ENCODE results near the gene IL1R2.
"Not testable (repeated sequence)": the region's sequence is repeated elsewhere in the genome, so short reads cannot be mapped to it uniquely, and the experiment has no call there.

The IL1R2 gene

DNA sequence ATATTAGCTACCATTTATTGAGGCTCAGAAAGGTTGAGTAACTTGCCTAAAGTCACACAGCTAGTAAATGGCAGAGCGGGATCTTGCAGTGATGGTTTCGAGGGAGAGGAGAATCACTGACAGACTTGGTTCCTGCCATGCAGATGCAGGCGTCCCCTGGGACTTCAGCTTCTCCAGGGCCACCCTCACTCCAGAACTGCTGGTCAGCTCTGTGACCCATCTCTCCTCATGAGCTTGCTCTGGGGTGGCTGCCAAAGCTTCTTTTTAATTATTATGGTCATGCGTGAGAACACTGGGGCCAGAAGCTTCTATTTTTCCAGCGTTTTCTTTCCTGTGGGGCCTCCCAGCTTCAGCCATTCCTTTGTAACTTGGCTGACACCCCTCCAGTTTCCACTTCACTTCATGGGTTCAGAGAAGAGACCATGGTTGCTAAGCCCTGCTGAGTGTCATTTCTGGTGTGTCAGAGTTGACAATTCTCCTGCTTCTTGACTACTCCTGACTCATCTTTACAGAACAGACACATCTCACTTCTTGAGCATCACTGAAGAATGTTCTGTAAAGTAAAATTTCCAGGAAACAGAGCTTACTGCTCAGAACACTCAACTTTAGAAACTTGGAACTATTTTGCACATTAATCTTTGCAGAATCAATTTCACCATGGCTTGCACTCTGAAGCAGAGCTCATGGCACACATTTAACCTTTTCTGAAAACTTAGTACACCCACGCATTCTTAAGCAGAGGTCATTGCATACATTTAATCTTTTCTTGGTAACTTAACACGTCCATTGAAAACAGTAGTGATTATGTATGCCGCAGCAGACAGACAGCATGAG is 70.4 kb downstream of the IL1R2 start:
- DNase-seq (ENCODE audit: low read depth), result peak; percentile 86

DNA sequence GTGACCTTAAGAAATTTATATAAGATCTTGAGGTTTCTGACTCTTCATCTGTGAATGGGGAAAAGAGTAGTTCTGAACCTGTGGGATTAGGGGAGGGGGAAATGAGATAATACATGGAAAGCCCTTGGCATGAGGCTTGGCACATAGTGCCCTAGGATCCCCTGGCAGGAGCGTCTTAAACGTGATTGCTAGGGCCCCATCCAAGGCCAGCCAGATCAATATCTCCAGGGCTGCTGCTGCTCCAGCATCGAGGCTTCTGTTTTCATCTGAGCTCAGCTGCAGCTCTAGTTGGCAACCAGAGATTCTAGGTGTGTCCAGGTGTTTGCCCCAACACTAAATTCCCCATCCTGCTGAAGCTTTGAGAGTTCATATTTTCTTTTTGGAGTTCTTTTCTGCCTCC is 71.0 kb downstream of the IL1R2 start:
- DNase-seq (ENCODE audit: low read depth), result no peak

- peak; percentile 91 for DNase-seq (ENCODE audit: low read depth)
These were observed 71.7 kb downstream of the IL1R2 start for GRCh38 chr2:102063487-102063911.

DNA sequence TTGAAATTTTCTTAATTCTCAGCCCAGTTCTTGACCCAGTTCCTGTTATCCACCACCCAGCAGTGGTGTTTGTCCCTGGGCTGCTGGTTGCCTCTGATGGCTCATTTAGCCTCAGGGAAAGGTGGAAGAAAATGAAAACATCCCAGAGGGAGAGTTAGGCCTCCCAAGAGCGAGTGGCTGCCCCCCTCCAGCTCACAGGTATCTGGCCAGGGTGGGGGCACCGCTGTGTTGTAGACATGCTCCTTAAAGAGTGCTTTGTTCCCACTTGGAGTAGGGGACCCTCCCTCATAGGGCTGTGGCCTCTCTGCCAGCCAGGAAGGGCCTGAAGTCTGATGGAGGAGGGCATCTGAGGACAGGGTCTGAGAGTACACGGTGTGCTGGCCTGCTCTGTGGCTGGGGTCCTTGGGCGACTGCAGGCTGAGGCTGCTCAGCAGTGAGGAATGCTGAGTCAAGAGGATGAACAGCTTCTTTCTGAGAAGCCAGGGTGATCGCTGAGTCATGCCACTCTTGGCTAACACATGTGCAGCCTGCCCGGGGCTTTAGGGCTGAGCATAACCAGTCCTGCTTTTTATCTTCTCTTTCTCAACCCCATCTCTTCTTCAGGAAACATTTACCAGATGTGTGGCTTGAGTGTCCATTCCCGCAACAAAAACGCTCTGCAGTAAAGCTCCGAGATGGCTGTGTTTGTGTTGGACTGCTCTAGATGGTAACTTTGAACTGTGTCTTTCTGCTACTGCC is 72.3 kb downstream of the IL1R2 start:
- DNase-seq (ENCODE audit: low read depth), result peak; percentile 100

GRCh38 chr2:102064679-102065674 is 73.2 kb downstream of the IL1R2 start:
- peak; percentile 83 for DNase-seq (ENCODE audit: low read depth)

DNA sequence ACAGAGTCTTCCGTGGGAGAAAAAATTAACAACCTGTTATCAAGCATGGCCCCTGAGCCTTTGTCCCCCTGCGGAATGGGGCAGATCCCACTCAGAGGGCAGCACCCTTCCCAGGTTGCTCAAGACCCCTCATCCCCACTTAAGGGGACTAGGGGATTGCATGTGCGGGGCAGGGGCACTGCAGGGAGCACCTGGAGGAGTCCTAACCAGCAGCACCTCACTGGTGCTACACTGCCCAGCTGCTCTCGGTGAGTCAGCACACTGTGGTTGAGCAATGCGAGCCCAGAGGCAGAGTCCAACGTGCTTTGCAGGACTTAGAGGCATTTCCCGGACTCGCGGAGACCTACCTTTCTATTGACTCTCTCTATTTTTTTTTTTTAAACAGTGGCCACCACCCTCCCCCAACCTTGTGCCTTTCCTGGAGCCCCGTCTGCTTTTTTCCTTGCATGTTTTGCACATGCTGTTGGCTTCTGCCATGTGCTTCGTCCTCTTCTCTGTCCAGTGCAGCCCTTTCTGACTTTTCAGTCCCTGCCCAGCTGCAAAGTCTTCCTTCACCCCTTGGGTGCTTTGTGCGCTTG is 74.0 kb downstream of the IL1R2 start:
- DNase-seq (ENCODE audit: low read depth), result peak; percentile 61

GRCh38 chr2:102066554-102066953 is 74.8 kb downstream of the IL1R2 start:
- DNase-seq (ENCODE audit: low read depth), result no peak

DNA sequence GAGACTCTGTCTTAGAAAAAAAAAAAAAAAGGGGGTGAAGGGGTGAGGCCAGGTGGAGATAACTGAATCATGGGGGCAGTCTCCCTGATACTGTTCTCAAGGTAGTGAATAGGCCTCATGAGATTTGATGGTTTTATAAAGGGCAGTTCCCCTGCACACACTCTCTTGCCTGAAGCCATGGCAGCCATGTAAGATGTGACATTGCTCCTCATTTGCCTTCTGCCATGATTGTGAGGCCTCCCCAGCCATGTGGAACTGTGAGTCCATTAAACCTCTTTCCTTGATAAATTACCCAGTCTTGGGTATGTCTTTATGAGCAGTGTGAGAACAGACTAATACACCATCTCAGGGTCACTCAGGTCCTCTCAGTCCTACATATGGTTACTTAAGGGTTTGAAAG is 76.4 kb downstream of the IL1R2 start:
- not testable (repeated sequence) for DNase-seq (ENCODE audit: low read depth)

- no peak for DNase-seq (ENCODE audit: low read depth)
These were observed 77.7 kb downstream of the IL1R2 start for GRCh38 chr2:102069311-102069974.

GRCh38 chr2:102070058-102070642 is 78.4 kb downstream of the IL1R2 start:
- peak; percentile 97 for DNase-seq (ENCODE audit: low read depth)

DNA sequence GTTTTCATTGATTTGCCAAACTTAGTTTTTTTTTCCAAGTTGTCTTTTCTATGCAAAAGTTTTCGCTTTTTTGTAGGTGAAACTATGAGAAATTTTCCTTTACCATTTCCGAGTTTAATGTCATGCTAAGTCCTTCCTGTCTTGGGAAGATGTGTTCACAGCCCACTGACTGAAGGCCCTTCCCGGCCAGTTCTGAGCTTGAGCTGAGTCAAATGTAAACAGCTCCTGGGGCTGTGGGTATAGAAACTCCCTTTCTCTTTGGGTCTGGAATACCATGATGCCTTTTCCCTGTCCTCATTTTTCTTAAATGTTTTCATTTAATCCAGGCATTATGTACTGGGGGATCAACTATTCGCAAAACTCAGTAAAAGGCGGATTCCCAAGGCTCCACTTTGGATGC is 81.0 kb downstream of the IL1R2 start:
- DNase-seq (ENCODE audit: low read depth), result no peak

- DNase-seq (ENCODE audit: low read depth), result no peak
These were observed 81.5 kb downstream of the IL1R2 start for GRCh38 chr2:102073168-102073724.

- DNase-seq (ENCODE audit: low read depth), result no peak
These were observed 82.5 kb downstream of the IL1R2 start for GRCh38 chr2:102074152-102074783.

DNA sequence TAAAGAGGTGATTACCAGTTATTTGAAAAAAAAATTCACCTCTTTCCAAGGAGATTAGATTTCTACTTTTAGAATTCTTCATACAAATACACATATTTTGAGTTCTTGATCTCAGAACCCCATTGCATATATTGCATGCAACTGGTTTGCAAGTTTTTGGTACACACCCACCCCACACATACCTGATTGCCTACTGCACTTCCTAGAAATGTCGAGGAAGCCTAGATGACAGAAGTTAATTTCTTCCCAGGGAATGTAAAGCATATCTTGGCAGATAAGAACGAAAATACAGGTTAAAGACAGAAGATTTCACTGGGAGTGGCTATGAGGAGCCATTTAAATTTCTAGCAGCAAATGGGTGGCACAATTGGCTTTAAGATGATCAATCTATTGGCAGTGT is 83.7 kb downstream of the IL1R2 start:
- DNase-seq (ENCODE audit: low read depth), result no peak

DNA sequence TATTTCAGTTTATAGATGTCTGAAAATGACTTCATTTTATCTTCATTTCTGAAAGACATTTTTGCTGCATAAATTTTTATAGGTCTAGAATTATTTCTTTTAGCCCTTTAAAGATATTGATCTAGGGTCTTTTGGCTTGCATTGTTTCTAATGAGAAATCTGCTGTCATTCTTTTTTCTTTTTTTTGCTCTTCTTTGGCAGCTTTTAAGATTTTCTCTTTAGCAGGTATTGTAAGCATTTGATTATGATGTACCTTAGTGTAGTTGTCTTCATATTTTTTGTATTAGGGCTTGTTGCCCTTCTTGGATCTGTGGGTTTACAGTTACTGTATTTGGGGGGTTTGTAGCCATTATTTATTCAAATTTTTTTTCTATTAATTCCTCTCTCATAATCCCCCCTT is 84.8 kb downstream of the IL1R2 start:
- no peak for DNase-seq (ENCODE audit: low read depth)

Data from fibroblast of gingiva (primary cell).